ENCODE data around the gene TMEM101.

DNA sequence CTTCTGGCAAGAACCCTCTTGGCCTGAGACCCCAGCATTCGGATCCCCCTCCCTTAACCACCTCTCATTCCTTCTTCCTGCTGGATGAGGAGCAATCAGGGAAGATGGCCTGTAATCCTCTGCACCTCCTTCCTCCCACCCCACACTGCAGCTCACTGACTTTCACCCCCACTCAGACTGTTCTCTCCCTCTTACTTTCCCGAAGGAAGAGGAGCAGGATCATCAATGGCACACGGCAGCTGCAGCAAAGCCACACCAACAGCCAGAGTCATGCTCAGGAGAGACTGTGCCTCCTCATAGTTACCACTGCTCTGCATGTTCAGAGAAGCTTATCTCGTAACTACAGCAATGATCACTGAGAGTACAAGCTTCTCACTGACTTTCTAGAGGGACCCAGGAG is 10.1 kb upstream of the TMEM101 start:
- no peak for TF ChIP-seq JUND (CRISPR knock-in tag; IDR thresholded peaks at IDR 0.05)
- TF ChIP-seq ZNF367 (CRISPR knock-in tag; IDR thresholded peaks at IDR 0.05; ENCODE audit: borderline replicate concordance) = no peak
- no peak for TF ChIP-seq ZNF660 (CRISPR knock-in tag; IDR thresholded peaks at IDR 0.05; ENCODE audit: borderline replicate concordance, low read depth)
- no peak for TF ChIP-seq FOXK1 (CRISPR knock-in tag; IDR thresholded peaks at IDR 0.05; ENCODE audit: borderline replicate concordance, low read depth)
- no peak for TF ChIP-seq ZNF7 (CRISPR knock-in tag; IDR thresholded peaks at IDR 0.05)
- TF ChIP-seq, protein P1, sequence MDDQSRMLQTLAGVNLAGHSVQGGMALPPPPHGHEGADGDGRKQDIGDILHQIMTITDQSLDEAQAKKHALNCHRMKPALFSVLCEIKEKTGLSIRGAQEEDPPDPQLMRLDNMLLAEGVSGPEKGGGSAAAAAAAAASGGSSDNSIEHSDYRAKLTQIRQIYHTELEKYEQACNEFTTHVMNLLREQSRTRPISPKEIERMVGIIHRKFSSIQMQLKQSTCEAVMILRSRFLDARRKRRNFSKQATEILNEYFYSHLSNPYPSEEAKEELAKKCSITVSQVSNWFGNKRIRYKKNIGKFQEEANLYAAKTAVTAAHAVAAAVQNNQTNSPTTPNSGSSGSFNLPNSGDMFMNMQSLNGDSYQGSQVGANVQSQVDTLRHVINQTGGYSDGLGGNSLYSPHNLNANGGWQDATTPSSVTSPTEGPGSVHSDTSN (CRISPR knock-in tag; IDR thresholded peaks at IDR 0.05; ENCODE audit: borderline replicate concordance) = no peak
- TF ChIP-seq ZNF720 (CRISPR knock-in tag; IDR thresholded peaks at IDR 0.05) = no peak
- TF ChIP-seq, protein P2, sequence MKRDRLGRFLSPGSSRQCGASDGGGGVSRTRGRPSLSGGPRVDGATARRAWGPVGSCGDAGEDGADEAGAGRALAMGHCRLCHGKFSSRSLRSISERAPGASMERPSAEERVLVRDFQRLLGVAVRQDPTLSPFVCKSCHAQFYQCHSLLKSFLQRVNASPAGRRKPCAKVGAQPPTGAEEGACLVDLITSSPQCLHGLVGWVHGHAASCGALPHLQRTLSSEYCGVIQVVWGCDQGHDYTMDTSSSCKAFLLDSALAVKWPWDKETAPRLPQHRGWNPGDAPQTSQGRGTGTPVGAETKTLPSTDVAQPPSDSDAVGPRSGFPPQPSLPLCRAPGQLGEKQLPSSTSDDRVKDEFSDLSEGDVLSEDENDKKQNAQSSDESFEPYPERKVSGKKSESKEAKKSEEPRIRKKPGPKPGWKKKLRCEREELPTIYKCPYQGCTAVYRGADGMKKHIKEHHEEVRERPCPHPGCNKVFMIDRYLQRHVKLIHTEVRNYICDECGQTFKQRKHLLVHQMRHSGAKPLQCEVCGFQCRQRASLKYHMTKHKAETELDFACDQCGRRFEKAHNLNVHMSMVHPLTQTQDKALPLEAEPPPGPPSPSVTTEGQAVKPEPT (CRISPR knock-in tag; IDR thresholded peaks at IDR 0.05; ENCODE audit: low read depth) = no peak
- no peak for TF ChIP-seq HDAC6 (IDR thresholded peaks at IDR 0.05; ENCODE audit: low read depth, low read length)
- TF ChIP-seq, protein P3, sequence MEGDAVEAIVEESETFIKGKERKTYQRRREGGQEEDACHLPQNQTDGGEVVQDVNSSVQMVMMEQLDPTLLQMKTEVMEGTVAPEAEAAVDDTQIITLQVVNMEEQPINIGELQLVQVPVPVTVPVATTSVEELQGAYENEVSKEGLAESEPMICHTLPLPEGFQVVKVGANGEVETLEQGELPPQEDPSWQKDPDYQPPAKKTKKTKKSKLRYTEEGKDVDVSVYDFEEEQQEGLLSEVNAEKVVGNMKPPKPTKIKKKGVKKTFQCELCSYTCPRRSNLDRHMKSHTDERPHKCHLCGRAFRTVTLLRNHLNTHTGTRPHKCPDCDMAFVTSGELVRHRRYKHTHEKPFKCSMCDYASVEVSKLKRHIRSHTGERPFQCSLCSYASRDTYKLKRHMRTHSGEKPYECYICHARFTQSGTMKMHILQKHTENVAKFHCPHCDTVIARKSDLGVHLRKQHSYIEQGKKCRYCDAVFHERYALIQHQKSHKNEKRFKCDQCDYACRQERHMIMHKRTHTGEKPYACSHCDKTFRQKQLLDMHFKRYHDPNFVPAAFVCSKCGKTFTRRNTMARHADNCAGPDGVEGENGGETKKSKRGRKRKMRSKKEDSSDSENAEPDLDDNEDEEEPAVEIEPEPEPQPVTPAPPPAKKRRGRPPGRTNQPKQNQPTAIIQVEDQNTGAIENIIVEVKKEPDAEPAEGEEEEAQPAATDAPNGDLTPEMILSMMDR (CRISPR knock-in tag; IDR thresholded peaks at IDR 0.05) = no peak
- no peak for TF ChIP-seq SNAPC2 (CRISPR knock-in tag; IDR thresholded peaks at IDR 0.05)

Measured in HepG2 (cell line).